AG09319 (cell line): Measurements from ENCODE around the gene RTL3.
"Not testable (repeated sequence)": the region's sequence is repeated elsewhere in the genome, so short reads cannot be mapped to it uniquely, and the experiment has no call there.

Experiments
- DNase-seq: peaks from one replicate; pipeline ENCODE4 v3.0.0-alpha.2; 2010; ENCODE audit warnings: low read depth; ENCODE audit errors: extremely low read depth
- CTCF ChIP-seq: IDR thresholded peaks from 2 replicates; pipeline ENCODE4 v1.5.1; 2011; ENCODE audit warnings: low read depth, mild to moderate bottlenecking, inconsistent platforms, low read length, moderate library complexity

RTL3 gene

GRCh38 chrX:78653118-78653822, 5.9 kb downstream of the RTL3 start:
- TF ChIP-seq CTCF = no peak
- DNase-seq = no peak

- peak; percentile 50 for DNase-seq
- no peak for TF ChIP-seq CTCF
Observed at GRCh38 chrX:78650906-78651437, 8.2 kb downstream of the RTL3 start.

GRCh38 chrX:78643874-78644273, 15.3 kb downstream of the RTL3 start:
- no peak for TF ChIP-seq CTCF
- no peak for DNase-seq

GRCh38 chrX:78643096-78643495, 16.0 kb downstream of the RTL3 start:
- no peak for DNase-seq
- TF ChIP-seq CTCF = no peak

- DNase-seq = not testable (repeated sequence)
Observed at GRCh38 chrX:78636096-78636495, 23.0 kb downstream of the RTL3 start.

- TF ChIP-seq CTCF = no peak
- no peak for DNase-seq
Observed at GRCh38 chrX:78624962-78625909, 33.9 kb downstream of the RTL3 start.

GRCh38 chrX:78624426-78624825, 34.7 kb downstream of the RTL3 start:
- TF ChIP-seq CTCF = no peak
- no peak for DNase-seq
